SJCRH30 (cell line): ENCODE results near the gene LIPG. TPM values are rescaled to one million over a fixed set of nuclear protein-coding genes. Genes with fewer than 3 reads are reported as not detected.
"Not testable (repeated sequence)": the region's sequence is repeated elsewhere in the genome, so short reads cannot be mapped to it uniquely, and the experiment has no call there.

Experiments used
- DNase-seq, 2 experiments: peaks; one replicate each; pipeline ENCODE4 v3.0.0-alpha.2; 2015 to 2020
- H3K27ac ChIP-seq: fragments of 250-450 bp; sonication (Bioruptor Pico); 2 replicates; pipeline ENCODE4 v1.5.1; 2020; ENCODE audit warnings: mild to moderate bottlenecking, moderate library complexity
- H3K27me3 ChIP-seq: fragments of 250-450 bp; sonication (Bioruptor Pico); 2 replicates; pipeline ENCODE4 v1.5.1; 2020; ENCODE audit warnings: mild to moderate bottlenecking, moderate library complexity
- H3K36me3 ChIP-seq: fragments of 250-450 bp; sonication (Bioruptor Pico); 2 replicates; pipeline ENCODE4 v1.5.1; 2020; ENCODE audit warnings: mild to moderate bottlenecking, moderate library complexity
- H3K4me1 ChIP-seq: fragments of 250-450 bp; sonication (Bioruptor Pico); 2 replicates; pipeline ENCODE4 v1.5.1; 2020; ENCODE audit warnings: mild to moderate bottlenecking, moderate library complexity
- H3K4me3 ChIP-seq: fragments of 250-450 bp; sonication (Bioruptor Pico); 2 replicates; pipeline ENCODE4 v1.5.1; 2020; ENCODE audit warnings: mild to moderate bottlenecking, moderate library complexity
- H3K9me3 ChIP-seq: fragments of 250-450 bp; sonication (Bioruptor Pico); replicated peaks from 2 replicates; pipeline ENCODE4 v1.5.1; 2020; ENCODE audit warnings: mild to moderate bottlenecking, moderate library complexity
- total RNA-seq: library from RNA; depleted of rRNA; stranded (reverse); fragments of >200 nt; shearing (Covaris generic); gene quantifications from 2 replicates; pipeline ENCODE4 v1.2.3, GENCODE V29; 2014; rRNA removed

Gene LIPG
- 37.0 and 37.3 TPM in 2 replicates for total RNA-seq

DNA sequence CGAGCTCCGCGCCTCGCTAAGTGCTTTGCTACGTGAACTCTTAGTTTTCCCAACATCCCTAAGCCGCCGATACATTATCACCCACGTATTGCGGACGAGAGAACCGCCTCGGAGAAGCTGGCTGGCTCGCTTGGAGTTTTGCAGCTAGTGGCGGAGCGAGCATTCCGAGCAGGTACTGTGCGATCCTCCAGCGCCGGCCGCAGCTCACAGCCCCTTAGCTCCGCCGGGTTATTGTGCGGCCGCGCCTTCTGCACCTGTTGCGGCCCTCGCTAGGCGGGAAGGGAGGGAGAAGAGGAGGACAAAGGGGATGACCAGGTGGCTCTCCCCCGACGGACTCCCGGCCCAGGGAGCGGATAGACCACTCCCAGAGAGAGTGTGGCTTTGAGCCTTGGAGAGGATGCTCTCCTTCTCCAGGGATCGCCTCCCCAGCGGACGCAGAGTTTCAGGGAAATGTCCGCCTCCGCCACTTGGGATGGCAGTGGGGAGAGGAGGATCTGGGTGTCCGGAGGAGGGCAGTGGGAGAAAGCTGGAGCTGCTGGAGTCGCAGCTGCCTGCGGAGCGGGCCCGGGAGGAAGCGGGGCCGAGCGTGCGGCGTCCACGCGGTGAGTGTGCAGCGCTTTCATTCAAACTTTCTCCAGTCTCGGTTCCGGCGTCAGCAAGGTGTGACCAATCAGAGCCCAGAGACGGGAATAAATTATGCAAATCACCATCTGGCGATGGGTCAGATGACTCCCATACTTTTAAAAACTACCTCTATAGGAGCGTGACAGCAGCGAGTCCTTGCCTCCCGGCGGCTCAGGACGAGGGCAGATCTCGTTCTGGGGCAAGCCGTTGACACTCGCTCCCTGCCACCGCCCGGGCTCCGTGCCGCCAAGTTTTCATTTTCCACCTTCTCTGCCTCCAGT lies at the start of gene LIPG:
Gene LIPG (plus strand): TSS at position 769 of the 905 bp plus-strand sequence. CDS start 252 bp downstream, outside the sequence.
- Histone ChIP-seq H3K4me3 (peak within 1 kb of the TSS; percentile 58), H3K27ac (peak within 1 kb of the TSS; percentile 41), H3K9me3 (no peaks in the 10 kb centered on the region), H3K4me1 (peaks cover 7% of the 10 kb centered on the region; the same call in 1 of the 2 replicates), H3K36me3 (peaks cover 4% of the 10 kb centered on the region; the same call in 1 of the 2 replicates), H3K27me3 (no peaks in the 10 kb centered on the region)
- peak; percentile 76 to 91 for DNase-seq

DNA sequence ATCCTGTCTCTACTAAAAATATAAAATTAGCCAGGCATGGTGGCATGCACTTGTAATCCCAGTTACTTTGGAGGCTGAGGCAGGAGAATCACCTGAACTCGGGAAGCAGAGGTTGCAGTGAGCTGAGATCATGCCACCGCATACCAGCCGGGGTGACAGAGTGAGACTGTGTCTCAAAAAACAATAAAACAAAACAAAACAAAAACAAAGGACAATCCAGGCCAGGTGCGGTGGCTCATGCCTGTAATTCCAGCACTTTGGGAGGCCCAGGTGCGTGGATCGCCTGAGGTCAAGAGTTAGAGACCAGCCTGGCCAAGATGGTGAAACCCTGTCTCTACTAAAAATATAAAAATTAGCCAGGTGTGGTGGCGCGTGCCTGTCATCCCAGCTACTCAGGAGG lies 49.0 kb upstream of the LIPG start:
- not testable (repeated sequence) for H3K36me3 ChIP-seq, DNase-seq, H3K9me3 ChIP-seq, H3K4me3 ChIP-seq, H3K27me3 ChIP-seq, H3K4me1 ChIP-seq, H3K27ac ChIP-seq

GRCh38 chr18:49514577-49514976 lies 47.3 kb upstream of the LIPG start:
- DNase-seq = no peak
- Histone ChIP-seq H3K27ac (no peak overlapping the region), H3K4me1 (peaks cover 6% of the 10 kb centered on the region), H3K4me3 (no peak overlapping the region), H3K9me3 (no peaks in the 10 kb centered on the region), H3K36me3 (no peaks in the 10 kb centered on the region), H3K27me3 (no peaks in the 10 kb centered on the region)

DNA sequence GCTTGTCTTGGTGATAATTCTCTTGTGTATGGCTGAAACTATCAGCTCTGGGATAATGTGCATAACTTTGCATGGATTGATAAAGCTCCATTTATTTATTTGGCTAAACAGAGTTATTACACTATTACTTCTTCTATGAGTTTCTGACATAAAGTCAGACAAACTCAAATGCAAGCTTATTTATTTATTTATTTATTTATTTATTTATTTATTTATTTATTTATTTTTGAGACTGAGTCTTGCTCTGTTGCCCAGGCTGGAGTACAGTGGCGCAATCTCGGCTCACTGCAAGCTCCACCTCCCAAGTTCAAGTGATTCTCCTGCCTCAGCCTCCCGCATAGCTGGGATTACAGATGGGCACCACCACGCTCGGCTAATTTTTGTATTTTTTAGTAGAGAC lies 46.9 kb upstream of the LIPG start:
- not testable (repeated sequence) for H3K36me3 ChIP-seq, H3K27me3 ChIP-seq, H3K27ac ChIP-seq, H3K4me3 ChIP-seq, H3K9me3 ChIP-seq, DNase-seq
- peaks cover 10% of the 10 kb centered on the region for H3K4me1 ChIP-seq

GRCh38 chr18:49515516-49515915 lies 46.3 kb upstream of the LIPG start:
- H3K36me3 ChIP-seq = no peaks in the 10 kb centered on the region
- no peak for DNase-seq
- no peaks in the 10 kb centered on the region for H3K9me3 ChIP-seq
- no peak overlapping the region for H3K27ac ChIP-seq
- peaks cover 15% of the 10 kb centered on the region for H3K4me1 ChIP-seq
- no peaks in the 10 kb centered on the region for H3K27me3 ChIP-seq
- H3K4me3 ChIP-seq = no peak overlapping the region

DNA sequence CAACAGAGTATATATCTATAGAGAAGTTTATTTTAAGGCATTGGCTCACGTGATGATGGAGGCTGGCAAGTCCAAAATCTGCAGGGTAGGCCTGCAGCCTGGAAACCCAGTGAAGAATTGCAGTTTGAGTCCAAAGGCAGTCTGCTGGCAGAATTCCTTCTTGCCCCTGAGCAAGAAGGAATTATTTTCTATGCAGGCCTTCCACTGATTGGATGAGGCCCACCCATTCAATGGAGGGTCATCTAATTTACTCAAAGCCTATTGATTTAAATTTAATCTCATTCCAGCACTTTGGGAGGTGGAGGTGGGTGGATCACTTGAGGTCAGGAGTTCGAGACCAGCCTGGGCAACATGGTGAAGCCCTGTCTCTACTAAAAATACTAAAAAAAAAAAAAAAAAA lies 44.4 kb upstream of the LIPG start:
- no peaks in the 10 kb centered on the region for H3K27me3 ChIP-seq
- H3K4me3 ChIP-seq = no peak overlapping the region
- DNase-seq = no peak
- H3K9me3 ChIP-seq = no peaks in the 10 kb centered on the region
- peaks cover 28% of the 10 kb centered on the region for H3K4me1 ChIP-seq
- no peaks in the 10 kb centered on the region for H3K36me3 ChIP-seq
- no peak overlapping the region for H3K27ac ChIP-seq

- H3K27me3 ChIP-seq = no peaks in the 10 kb centered on the region
- H3K4me3 ChIP-seq = no peak overlapping the region
- no peak overlapping the region for H3K27ac ChIP-seq
- H3K4me1 ChIP-seq = peaks cover 28% of the 10 kb centered on the region
- no peak for DNase-seq
- no peaks in the 10 kb centered on the region for H3K9me3 ChIP-seq
- H3K36me3 ChIP-seq = no peaks in the 10 kb centered on the region
Measured at GRCh38 chr18:49519101-49519971, 42.5 kb upstream of the LIPG start.

GRCh38 chr18:49520661-49521145 lies 41.2 kb upstream of the LIPG start:
- no peaks in the 10 kb centered on the region for H3K9me3 ChIP-seq
- H3K27me3 ChIP-seq = no peaks in the 10 kb centered on the region
- H3K4me3 ChIP-seq = no peak overlapping the region
- no peaks in the 10 kb centered on the region for H3K36me3 ChIP-seq
- peak overlapping the region; percentile 37 for H3K27ac ChIP-seq
- H3K4me1 ChIP-seq = peaks cover 28% of the 10 kb centered on the region
- peak; percentile 58 to 81 for DNase-seq

- no peak overlapping the region for H3K4me3 ChIP-seq
- H3K27ac ChIP-seq = peak overlapping the region; percentile 37
- H3K36me3 ChIP-seq = no peaks in the 10 kb centered on the region
- H3K9me3 ChIP-seq = no peaks in the 10 kb centered on the region
- peaks cover 28% of the 10 kb centered on the region for H3K4me1 ChIP-seq
- peak; percentile 76 to 91 for DNase-seq
- H3K27me3 ChIP-seq = no peaks in the 10 kb centered on the region
Measured at GRCh38 chr18:49521216-49521835, 40.5 kb upstream of the LIPG start.

DNA sequence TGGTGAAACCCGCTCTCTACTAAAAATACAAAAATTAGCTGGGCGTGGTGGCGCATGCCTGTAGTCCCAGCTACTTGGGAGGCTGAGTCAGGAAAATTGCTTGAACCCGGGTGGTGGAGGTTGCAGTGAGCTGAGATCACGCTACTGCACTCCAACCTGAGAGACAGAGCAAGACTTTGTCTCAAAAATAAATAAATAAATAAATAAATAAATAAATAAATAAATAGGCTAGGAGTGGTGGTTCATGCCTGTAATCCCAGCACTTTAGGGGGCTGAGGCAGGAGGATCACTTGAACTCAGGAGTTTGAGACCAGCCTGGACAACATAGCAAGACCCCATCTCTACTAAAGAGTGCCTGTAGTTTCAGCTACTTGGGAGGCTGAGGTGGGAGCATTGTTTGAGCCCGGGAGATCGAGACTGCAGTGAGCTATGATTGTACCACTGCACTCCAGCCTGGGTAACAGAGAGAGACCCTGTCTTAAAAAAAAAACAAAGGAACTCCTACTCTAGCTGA lies 38.2 kb upstream of the LIPG start:
- not testable (repeated sequence) for H3K4me3 ChIP-seq, H3K27ac ChIP-seq, DNase-seq, H3K9me3 ChIP-seq, H3K36me3 ChIP-seq, H3K27me3 ChIP-seq
- H3K4me1 ChIP-seq = peaks cover 28% of the 10 kb centered on the region

DNA sequence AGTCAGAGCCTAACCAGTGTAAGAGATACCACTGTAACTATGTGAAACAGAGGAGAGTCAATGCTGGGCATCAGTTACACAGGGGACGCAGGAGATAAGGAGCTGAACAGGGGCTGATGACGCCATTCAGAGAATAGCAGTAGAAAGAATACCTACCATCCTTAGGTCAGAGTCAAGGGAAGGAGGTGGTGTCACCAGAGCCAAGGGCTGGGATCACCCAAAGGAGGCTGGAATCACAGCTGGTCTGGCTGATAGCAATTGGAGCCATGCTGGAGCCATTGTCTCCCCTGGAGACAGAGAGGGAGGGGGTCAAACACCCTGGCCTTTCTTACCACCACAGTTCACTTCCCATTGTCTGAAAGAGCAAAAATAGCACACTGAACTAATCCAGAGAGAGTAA lies 37.5 kb upstream of the LIPG start:
- Histone ChIP-seq H3K36me3 (no peaks in the 10 kb centered on the region), H3K4me1 (peaks cover 24% of the 10 kb centered on the region), H3K27ac (no peak overlapping the region), H3K27me3 (no peaks in the 10 kb centered on the region), H3K4me3 (no peak overlapping the region), H3K9me3 (no peaks in the 10 kb centered on the region)
- DNase-seq = no peak

GRCh38 chr18:49524951-49525350 lies 36.9 kb upstream of the LIPG start:
- Histone ChIP-seq H3K9me3 (no peaks in the 10 kb centered on the region), H3K36me3 (no peaks in the 10 kb centered on the region), H3K4me1 (peaks cover 18% of the 10 kb centered on the region), H3K27ac (no peak overlapping the region), H3K27me3 (no peaks in the 10 kb centered on the region), H3K4me3 (no peak overlapping the region)
- no peak for DNase-seq

DNA sequence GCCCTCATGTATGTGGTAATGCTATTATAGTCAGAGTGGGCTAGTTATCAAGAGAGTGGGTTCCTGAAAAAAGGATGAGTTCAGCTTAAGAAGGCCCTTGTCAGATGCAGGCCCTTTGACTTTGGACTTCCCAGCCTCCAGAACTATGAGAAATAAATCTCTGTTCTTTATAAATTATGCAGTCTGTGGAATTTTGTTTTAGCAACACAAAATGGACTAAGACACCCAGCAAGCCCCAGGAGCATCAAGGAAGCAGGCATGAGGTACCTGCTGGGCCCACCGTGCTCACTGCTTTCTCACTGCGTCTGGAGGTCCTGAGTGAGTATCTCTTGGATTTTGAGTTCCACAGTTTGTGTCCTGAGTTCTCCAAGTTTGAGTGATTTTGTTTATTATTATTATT lies 35.9 kb upstream of the LIPG start:
- Histone ChIP-seq H3K27ac (no peak overlapping the region), H3K4me1 (peaks cover 8% of the 10 kb centered on the region), H3K27me3 (no peaks in the 10 kb centered on the region), H3K36me3 (no peaks in the 10 kb centered on the region), H3K4me3 (no peak overlapping the region), H3K9me3 (no peaks in the 10 kb centered on the region)
- no peak for DNase-seq

DNA sequence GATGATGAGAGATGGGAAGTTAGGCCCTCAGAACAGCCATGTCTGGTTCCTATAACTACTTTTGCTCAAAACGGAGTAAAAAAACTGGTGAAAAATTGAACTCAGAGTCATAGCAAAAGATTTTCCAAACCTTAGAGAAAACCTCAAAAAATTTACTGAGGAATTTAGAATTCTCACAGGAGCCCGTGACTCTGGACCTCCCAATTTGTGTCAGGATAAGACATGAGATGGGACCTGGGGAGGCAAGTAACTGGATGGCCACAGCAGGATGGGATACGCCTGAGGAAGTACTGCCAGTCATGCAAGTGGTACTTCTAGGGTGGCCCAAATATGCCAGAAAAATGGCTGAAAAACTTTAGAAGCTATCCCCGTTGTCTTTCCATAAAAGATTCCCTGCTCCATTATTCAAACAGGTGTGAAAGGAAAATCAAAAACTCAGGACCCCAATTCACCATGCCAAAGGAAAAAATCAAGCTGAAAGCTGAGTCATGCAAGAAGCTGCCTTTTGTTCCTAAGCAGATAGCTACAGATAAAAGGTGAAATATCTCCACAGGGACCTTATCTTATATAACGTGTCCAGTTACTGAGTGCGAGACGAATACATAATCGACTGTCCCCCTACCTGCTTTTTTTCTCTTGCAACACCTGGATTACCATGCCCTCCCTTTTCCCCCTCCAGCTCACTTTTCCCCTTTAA lies 34.1 kb upstream of the LIPG start:
- Histone ChIP-seq H3K27ac (no peak overlapping the region), H3K4me3 (no peak overlapping the region), H3K36me3 (no peaks in the 10 kb centered on the region), H3K4me1 (no peaks in the 10 kb centered on the region), H3K9me3 (no peaks in the 10 kb centered on the region), H3K27me3 (no peaks in the 10 kb centered on the region)
- DNase-seq = no peak
